ENCODE results near the gene MBTPS1. TPM values are rescaled to one million over a fixed set of nuclear protein-coding genes. Genes with fewer than 3 reads are reported as not detected.

MBTPS1 gene
- polyA plus RNA-seq, 1 donor from 2014 or later, result 66.9 TPM

Small RNA genes within 50 kb of the gene (small RNA-seq; reads per million reads assigned to genes)
- gene RNA5SP432, result 0 to 0.06 (median 0) reads per million in 3 experiments

Other genes with a start within 250 kb of the MBTPS1 start
- gene MLYCD, start 217.8 kb downstream of the MBTPS1 start, polyA plus RNA-seq, result 2.4 and 3.3 TPM in 2 replicates
- gene OSGIN1, start 163.7 kb downstream of the MBTPS1 start, polyA plus RNA-seq, result 2.1 TPM in 1 of 2 replicates, not detected in the other
- 9.6 and 12.5 TPM in 2 replicates for gene NECAB2, start 148.7 kb downstream of the MBTPS1 start, polyA plus RNA-seq
- not detected in 2 replicates for gene SLC38A8, start 74.1 kb downstream of the MBTPS1 start, polyA plus RNA-seq
- 211 and 217 TPM in 2 replicates for gene HSDL1, start 28.2 kb upstream of the MBTPS1 start, polyA plus RNA-seq
- 0.71 TPM in 1 of 2 replicates, not detected in the other for gene DNAAF1, start 28.4 kb upstream of the MBTPS1 start, polyA plus RNA-seq
- gene TAF1C, start 70.1 kb upstream of the MBTPS1 start, polyA plus RNA-seq, result 25.5 and 43.3 TPM in 2 replicates
- gene ADAD2, start 74.2 kb upstream of the MBTPS1 start, polyA plus RNA-seq, result not detected in 2 replicates
- not detected in 2 replicates for gene KCNG4, start 123.1 kb upstream of the MBTPS1 start, polyA plus RNA-seq
- not detected in 2 replicates for gene WFDC1, start 177.9 kb upstream of the MBTPS1 start, polyA plus RNA-seq

Measured in neural cell (in vitro differentiated cells).